Stomach smooth muscle (tissue), 2 donors: ENCODE results near the gene ACTL6B.
"Not testable (repeated sequence)": the region's sequence is repeated elsewhere in the genome, so short reads cannot be mapped to it uniquely, and the experiment has no call there.

Experiments used
- H3K27ac ChIP-seq: one replicate; pipeline ENCODE4 v1.7.0; 2013; ENCODE audit warnings: mild to moderate bottlenecking, low read length, inconsistent platforms
- H3K27me3 ChIP-seq, 2 donors: one replicate each; pipeline ENCODE4 v1.7.0; 2013; ENCODE audit warnings: low read length in 2 of 2; ENCODE audit not compliant: insufficient read depth in 2 of 2, control insufficient read depth in 1 of 2
- H3K36me3 ChIP-seq, 2 donors: one replicate each; pipeline ENCODE4 v1.7.0; 2013; ENCODE audit warnings: low read length in 2 of 2; ENCODE audit not compliant: control insufficient read depth in 2 of 2, insufficient read depth in 2 of 2
- H3K4me1 ChIP-seq: one replicate; pipeline ENCODE4 v1.7.0; 2013; ENCODE audit warnings: low read length; ENCODE audit not compliant: control insufficient read depth, insufficient read depth
- H3K4me3 ChIP-seq, 2 donors: one replicate each; pipeline ENCODE4 v1.7.0; 2013; ENCODE audit warnings: low read length in 2 of 2
- H3K9ac ChIP-seq, 2 donors: one replicate each; pipeline ENCODE4 v1.7.0; 2013; ENCODE audit warnings: low read length in 2 of 2, mild to moderate bottlenecking in 1 of 2
- H3K9me3 ChIP-seq, 2 donors: one replicate each; pipeline ENCODE4 v1.7.0; 2013; ENCODE audit warnings: low read length in 2 of 2; ENCODE audit not compliant: control insufficient read depth in 2 of 2
- donor health status: healthy.
- donor health status: Pancreatic carcinoma.

Gene ACTL6B

DNA sequence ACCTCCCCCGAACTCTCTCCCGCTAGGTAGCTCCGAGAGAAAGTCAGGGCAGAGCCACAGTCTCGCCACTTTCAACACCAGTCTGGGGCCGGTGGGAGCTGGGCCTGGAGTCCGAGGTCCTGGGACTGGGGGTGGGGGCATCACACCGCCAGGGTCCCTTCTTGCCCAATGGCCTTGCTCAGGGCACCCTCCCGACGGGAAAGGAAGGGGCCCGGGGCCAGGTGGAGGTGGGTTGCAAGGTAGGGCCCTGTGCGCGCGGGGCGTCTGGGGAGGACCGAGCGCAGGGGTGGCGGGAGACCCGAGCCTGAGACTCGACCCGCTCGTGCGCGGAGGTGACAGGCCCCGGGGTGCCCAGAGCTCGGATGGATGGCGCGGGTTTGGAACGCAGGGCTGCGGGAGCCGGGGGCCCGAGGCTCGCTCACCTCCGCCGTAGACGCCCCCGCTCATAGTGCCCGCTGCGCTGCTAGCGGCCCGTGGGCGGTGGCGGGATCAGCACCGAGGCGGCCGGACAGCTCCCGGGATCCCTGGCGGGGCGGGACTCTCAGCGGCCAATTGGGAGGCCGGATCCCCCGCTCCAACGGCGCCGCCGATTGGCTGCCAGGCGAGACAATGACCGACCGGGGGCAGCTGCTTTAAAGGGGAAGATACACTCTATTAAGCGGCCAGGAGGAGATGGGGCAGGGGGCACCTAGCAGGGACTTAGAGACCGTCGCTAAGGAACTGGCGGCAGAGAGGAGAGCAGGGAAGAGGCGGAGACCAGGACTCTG is at the start of gene ACTL6B:
TSS of gene ACTL6B (minus strand) at position 541 of the 767 bp plus-strand sequence. CDS start at position 447, 94 bp downstream.
- no peak within 1 kb of the TSS for H3K27ac ChIP-seq
- H3K9me3 ChIP-seq = no peaks in the 10 kb centered on the region
- no peaks in the 10 kb centered on the region for H3K36me3 ChIP-seq
- no peak within 1 kb of the TSS for H3K4me3 ChIP-seq
- peaks cover 5% of the 10 kb centered on the region for H3K4me1 ChIP-seq
- no peak within 1 kb of the TSS for H3K9ac ChIP-seq
- H3K27me3 ChIP-seq = peaks cover 31 to 36% of the 10 kb centered on the region in 2 donors

DNA sequence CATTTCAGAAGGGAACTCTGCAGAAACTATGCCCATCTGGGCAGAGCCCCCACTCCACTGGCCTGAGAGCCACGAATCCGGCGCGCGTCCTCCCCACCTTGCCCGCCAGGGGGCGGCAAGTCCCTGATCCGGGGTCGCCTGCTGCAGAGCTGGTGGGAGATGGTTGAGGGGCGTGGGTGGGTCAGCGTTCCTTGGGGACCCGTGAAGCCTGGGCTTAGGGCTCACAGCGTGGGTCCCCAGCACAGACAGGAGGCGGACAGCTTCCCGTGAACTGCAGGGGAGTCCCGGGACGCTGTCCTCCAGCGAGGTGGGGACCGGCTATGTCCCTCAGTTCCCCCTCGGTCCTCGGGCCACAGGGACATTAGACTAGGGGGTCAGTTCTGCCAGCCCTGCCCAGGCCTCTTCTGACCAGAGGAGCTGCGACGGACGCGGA is 49.1 kb upstream of the ACTL6B start:
- H3K9me3 ChIP-seq = no peaks in the 10 kb centered on the region
- H3K4me1 ChIP-seq = peaks cover 21% of the 10 kb centered on the region
- peak overlapping the region; percentile 91 for H3K27ac ChIP-seq
- H3K9ac ChIP-seq = peak overlapping the region; percentile 93 to 94
- no peaks in the 10 kb centered on the region for H3K27me3 ChIP-seq
- H3K4me3 ChIP-seq = peak overlapping the region; percentile 92 to 95
- no peaks in the 10 kb centered on the region for H3K36me3 ChIP-seq

DNA sequence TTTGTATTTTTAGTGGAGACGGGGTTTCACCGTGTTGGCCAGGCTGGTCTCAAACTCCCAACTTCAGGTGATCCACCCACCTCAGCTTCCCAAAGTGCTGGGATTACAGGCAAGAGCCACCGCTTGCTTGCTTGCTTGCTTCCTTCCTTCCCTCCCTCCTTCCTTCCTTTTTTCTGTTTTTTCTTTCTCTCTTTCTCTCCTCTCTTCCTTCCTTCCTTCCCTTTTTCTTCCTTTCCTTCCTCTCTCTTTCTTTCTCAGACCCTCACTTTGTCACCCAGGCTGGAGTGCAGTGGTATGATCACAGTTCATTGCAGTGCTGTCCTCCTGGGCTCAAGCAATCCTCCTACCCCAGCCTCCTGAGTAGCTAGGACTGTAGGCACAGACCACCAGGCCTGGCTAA is 44.8 kb upstream of the ACTL6B start:
- H3K9ac ChIP-seq, H3K4me3 ChIP-seq, H3K4me1 ChIP-seq, H3K27me3 ChIP-seq, H3K36me3 ChIP-seq, H3K27ac ChIP-seq, H3K9me3 ChIP-seq: not testable (repeated sequence)

DNA sequence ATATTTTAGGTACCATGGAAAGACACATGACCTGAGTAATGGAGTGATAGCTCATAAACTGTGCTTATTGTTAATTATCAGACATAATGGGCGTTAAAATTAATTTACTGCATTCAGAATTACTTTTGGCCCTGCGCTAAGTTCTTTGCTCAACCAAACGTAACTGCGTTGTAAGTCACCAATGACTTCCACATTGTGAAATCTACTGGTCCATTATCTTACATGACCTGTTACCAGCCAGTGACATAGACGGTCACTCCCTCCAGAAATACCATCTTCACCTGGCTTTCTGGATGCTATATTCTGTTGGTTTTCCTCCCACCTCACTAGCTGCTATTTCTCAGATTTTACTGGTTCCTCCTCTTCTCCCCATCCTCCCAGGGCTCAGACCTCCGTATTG is 42.8 kb upstream of the ACTL6B start:
- Histone ChIP-seq H3K9me3 (no peaks in the 10 kb centered on the region), H3K27me3 (peaks cover 0 to 2% of the 10 kb centered on the region in 2 donors), H3K4me1 (peaks cover 3% of the 10 kb centered on the region), H3K9ac (no peak overlapping the region), H3K27ac (no peak overlapping the region), H3K36me3 (no peaks in the 10 kb centered on the region), H3K4me3 (no peak overlapping the region)

DNA sequence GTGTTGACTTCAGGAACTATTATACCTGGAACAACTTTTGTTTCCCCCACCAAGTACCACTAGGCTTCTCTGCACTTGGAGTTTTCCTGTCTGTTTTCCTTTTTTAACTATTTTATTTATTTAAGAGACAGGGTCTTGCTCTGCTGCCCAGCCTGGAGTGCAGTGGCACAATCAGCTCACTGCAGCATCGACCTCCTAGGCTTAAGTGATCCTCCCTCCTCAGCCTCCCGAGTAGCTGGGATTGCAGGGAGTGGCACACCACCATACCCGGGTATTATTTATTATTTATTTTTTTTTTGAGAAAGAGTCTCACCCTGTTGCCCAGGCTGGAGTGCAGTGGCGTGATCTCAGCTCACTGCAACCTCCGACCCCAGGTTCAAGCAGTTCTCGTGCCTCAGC is 39.9 kb upstream of the ACTL6B start:
- H3K27ac ChIP-seq = no peak overlapping the region
- no peak overlapping the region for H3K9ac ChIP-seq
- H3K4me1 ChIP-seq = peaks cover 25% of the 10 kb centered on the region
- H3K4me3 ChIP-seq = no peak overlapping the region
- no peaks in the 10 kb centered on the region for H3K9me3 ChIP-seq
- H3K36me3 ChIP-seq = no peaks in the 10 kb centered on the region
- peaks cover 0 to 2% of the 10 kb centered on the region in 2 donors for H3K27me3 ChIP-seq

DNA sequence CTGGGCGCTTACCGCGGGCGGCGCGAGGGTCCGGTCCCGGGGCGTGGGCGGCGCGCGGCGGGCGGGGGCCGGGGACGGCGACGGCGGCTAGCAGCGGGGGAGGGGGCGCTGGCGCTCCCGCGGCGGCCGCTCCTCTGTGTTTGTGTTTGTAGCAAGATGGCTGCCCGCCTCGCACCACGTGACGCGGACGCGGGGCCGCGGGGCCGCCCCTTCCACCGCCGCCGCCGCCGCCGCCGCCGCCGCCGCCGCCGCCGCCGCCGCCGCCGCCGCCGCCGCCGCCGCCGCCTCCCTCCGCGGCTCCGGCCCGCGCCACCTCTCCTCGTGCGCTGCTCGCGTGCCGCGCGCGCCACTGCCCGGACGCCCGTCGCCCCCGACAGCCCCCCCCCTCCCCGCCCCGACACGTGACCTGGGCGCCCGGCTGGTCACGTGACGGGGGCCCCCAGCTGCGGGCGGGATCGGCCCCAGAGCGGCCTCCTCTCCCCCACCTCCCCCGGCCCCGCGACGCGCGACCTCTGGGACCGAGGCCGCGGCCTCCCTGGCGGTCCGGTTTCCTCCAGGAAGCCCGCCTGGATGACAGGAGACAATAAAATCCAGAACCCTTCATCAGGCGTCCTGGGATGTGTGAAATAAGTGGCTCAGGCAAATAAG is 38.0 kb upstream of the ACTL6B start, which contains the start of gene GIGYF1:
TSS of gene GIGYF1 (minus strand) at position 153 of the 648 bp plus-strand sequence. CDS start 6,012 bp downstream, outside the sequence.
- peak within 1 kb of the TSS; percentile 78 to 83 for H3K4me3 ChIP-seq
- peak within 1 kb of the TSS; percentile 62 to 80 for H3K9ac ChIP-seq
- peak within 1 kb of the TSS; percentile 37 for H3K27ac ChIP-seq
- H3K4me1 ChIP-seq = peaks cover 41% of the 10 kb centered on the region
- no peaks in the 10 kb centered on the region for H3K27me3 ChIP-seq
- no peaks in the 10 kb centered on the region for H3K9me3 ChIP-seq
- peaks cover 0 to 3% of the 10 kb centered on the region in 2 donors for H3K36me3 ChIP-seq

DNA sequence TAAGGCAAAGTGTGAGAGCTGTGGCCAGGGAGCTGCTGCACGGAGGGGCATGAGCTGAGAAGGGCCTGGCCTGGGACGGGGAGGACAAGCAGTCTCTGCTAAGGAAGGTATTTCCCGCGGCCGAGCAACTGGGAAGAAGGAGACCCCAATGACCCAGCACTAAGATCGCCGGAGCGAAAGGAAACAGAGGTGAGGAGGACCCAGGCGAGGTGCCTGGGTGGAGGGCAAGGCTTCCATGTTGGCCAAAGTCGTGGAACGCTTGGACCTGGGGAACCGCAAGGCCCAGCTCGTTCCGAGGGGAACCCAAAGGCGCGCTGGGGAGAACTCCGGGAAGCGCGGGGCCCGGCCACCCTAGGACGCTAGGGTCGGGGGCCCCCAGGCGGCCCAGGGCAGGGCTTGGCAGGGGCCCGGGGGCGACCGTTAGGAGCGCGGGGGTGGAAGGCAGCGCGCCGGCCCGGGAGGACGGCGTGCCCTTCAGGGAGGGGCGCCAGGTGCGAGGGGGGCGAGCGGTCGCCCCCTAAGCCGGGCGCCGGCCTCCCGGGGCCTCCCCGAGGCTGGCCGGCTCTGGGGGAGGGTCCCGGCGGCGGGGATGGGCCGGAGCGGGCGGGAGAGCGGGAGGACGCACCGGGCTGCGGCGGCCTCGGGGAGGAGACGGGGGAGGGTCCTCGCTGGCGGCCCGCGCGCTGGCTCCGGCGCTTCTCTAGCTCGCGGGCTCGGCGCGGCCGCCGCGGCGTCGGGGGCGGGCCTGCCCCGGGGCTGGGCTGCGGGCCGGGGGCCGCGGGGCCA is 37.3 kb upstream of the ACTL6B start:
- H3K27me3 ChIP-seq = no peaks in the 10 kb centered on the region
- peaks cover 45% of the 10 kb centered on the region for H3K4me1 ChIP-seq

DNA sequence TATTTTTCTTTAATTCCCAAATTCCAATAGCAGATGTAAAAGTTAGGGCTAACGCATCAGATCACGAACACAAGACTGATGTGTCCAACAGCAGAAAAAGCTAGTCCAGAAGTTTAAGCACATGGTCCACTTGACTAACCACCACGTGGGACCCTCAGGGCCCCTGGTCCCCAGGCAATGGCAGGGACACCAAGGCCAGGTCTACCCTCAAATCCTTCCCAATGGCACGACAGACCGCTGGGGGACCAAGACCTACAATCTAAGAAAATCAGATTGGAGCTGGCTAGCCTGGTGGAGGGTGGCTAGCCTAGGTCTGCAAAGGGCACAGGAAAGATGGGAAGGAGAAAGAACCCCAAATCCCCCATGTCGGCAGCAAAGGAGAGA is 36.3 kb upstream of the ACTL6B start:
- Histone ChIP-seq H3K9ac (peak overlapping the region; percentile 62 to 80), H3K4me1 (peaks cover 47% of the 10 kb centered on the region), H3K9me3 (no peaks in the 10 kb centered on the region), H3K36me3 (peaks cover 7 to 11% of the 10 kb centered on the region in 2 donors), H3K27ac (no peak overlapping the region), H3K27me3 (no peaks in the 10 kb centered on the region), H3K4me3 (peak overlapping the region; percentile 78 to 83)

More for the DNA sequence above, 37.3 kb upstream of the ACTL6B start:
- Histone ChIP-seq H3K9me3 (no peaks in the 10 kb centered on the region), H3K27ac (peak overlapping the region; percentile 37), H3K9ac (peak overlapping the region; percentile 62 to 80), H3K4me3 (peak overlapping the region; percentile 78 to 83), H3K36me3 (peaks cover 3 to 6% of the 10 kb centered on the region in 2 donors)

DNA sequence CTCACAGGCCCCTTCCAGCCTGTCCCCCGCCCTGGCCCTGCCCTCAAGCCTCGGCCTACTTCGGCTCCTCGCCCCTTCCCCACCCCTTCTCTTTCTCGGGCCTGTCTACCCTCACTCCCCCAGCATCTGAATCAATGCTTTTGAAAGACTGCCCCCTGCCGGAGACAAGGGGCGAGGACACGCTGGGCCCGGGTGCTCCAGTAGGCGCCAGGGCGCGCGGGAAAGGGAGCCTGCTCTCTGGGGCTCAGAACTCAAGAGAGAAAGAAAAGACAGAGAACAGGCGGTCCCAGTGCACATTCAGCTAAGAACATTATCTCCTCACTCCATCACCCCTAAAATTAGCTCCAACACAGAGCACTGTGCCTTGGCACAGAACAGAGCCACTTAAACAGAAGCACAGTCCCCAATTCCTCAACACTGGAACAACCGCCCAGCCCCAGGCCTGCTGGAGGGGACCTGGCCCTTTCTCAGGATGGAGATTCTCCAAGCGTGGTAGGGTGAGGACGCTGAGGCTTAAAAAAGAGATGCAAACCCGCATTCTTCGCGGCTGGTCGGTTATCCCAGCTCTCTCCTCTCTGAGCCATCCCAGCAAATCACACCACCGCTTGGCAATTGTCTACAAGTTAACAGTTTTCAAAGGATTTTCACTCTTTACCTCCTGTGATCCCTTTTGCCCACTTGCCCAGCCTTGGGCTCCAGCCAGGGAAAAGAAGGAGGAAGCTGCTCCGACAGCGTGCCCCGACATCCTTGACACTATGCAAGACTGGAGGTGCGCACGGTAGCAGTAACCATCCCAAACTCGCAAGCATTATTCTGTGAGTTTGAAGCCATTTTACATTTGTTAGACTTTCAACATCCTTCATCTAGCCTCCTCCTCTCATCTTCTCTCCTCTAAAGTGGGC is 35.7 kb upstream of the ACTL6B start:
- Histone ChIP-seq H3K9ac (peak overlapping the region; percentile 38 to 42), H3K9me3 (no peaks in the 10 kb centered on the region), H3K4me1 (peaks cover 47% of the 10 kb centered on the region), H3K4me3 (peak overlapping the region; percentile 78 to 83), H3K27me3 (no peaks in the 10 kb centered on the region), H3K36me3 (peaks cover 12% of the 10 kb centered on the region in 2 donors), H3K27ac (peak overlapping the region; percentile 41)
